SK-N-MC (cell line): ENCODE measurements around the gene WDR64.

Experiments
- DNase-seq: peaks from one replicate; pipeline ENCODE4 v3.0.0-alpha.2; 2011; ENCODE audit warnings: low read depth, low spot score
- H3K27ac ChIP-seq: fragments of 200-600 bp; sonication (generic); 2 replicates; pipeline ENCODE4 v1.5.1; 2016; ENCODE audit warnings: mixed run types
- H3K36me3 ChIP-seq: fragments of 200-600 bp; sonication (generic); 2 replicates; pipeline ENCODE4 v1.6.1; 2017; ENCODE audit warnings: antibody characterized with exemption, low read length, mixed read lengths; ENCODE audit not compliant: insufficient read depth
- H3K4me3 ChIP-seq: fragments of 200-600 bp; sonication (generic); 2 replicates; pipeline ENCODE4 v1.5.1; 2016
- H3K9ac ChIP-seq: fragments of 200-600 bp; sonication (generic); 2 replicates; pipeline ENCODE4 v1.8.0; 2017; ENCODE audit warnings: mixed run types, mixed read lengths; ENCODE audit not compliant: insufficient read length
- H3K9me3 ChIP-seq: fragments of 200-600 bp; sonication (generic); 2 replicates; pipeline ENCODE4 v1.6.1; 2017; ENCODE audit warnings: low read depth, mild to moderate bottlenecking, antibody characterized with exemption, low read length, moderate library complexity, mixed read lengths
- EZH2 ChIP-seq: fragments of 200-600 bp; sonication (generic); IDR thresholded peaks from one replicate; pipeline ENCODE4 v1.6.1; 2017; ENCODE audit warnings: antibody characterized with exemption
- FOXP2 ChIP-seq: optimal IDR thresholded peaks from 2 replicates; pipeline ENCODE3; 2011; ENCODE audit warnings: mild to moderate bottlenecking, moderate library complexity; ENCODE audit not compliant: insufficient read depth; ENCODE audit errors: extremely low read length, control extremely low read depth
- POLR2AphosphoS5 ChIP-seq: IDR thresholded peaks from 2 replicates; pipeline ENCODE4 v1.6.1; 2012; ENCODE audit warnings: mild to moderate bottlenecking, low read depth, low read length, borderline replicate concordance

WDR64 gene

GRCh38 chr1:241641773-241642592 is 10.1 kb upstream of the WDR64 start:
- H3K27ac ChIP-seq, result no peak overlapping the region
- no peak overlapping the region for H3K4me3 ChIP-seq
- TF ChIP-seq POLR2AphosphoS5 (no peak), EZH2 (no peak), FOXP2 (no peak)
- DNase-seq, result no peak
- no peak overlapping the region for H3K9ac ChIP-seq
- no peaks in the 10 kb centered on the region for H3K9me3 ChIP-seq
- peaks cover 4% of the 10 kb centered on the region for H3K36me3 ChIP-seq

GRCh38 chr1:241642593-241642944 is 9.5 kb upstream of the WDR64 start:
- DNase-seq, result no peak
- H3K36me3 ChIP-seq, result no peaks in the 10 kb centered on the region
- no peaks in the 10 kb centered on the region for H3K9me3 ChIP-seq
- H3K4me3 ChIP-seq, result no peak overlapping the region
- no peak overlapping the region for H3K9ac ChIP-seq
- no peak overlapping the region for H3K27ac ChIP-seq
- no peak for TF ChIP-seq FOXP2

GRCh38 chr1:241644259-241644658 is 7.8 kb upstream of the WDR64 start:
- no peak for TF ChIP-seq POLR2AphosphoS5
- TF ChIP-seq FOXP2, result no peak
- H3K4me3 ChIP-seq, result no peak overlapping the region
- H3K36me3 ChIP-seq, result no peaks in the 10 kb centered on the region
- no peak for DNase-seq
- H3K27ac ChIP-seq, result no peak overlapping the region
- no peak overlapping the region for H3K9ac ChIP-seq
- H3K9me3 ChIP-seq, result no peaks in the 10 kb centered on the region

GRCh38 chr1:241645199-241645598 is 6.9 kb upstream of the WDR64 start:
- no peak for DNase-seq
- TF ChIP-seq FOXP2 (no peak), EZH2 (no peak), POLR2AphosphoS5 (no peak)
- Histone ChIP-seq H3K9ac (no peak overlapping the region), H3K4me3 (no peak overlapping the region), H3K27ac (no peak overlapping the region), H3K36me3 (no peaks in the 10 kb centered on the region), H3K9me3 (no peaks in the 10 kb centered on the region)

GRCh38 chr1:241646201-241646600 is 5.9 kb upstream of the WDR64 start:
- Histone ChIP-seq H3K9ac (no peak overlapping the region), H3K36me3 (no peaks in the 10 kb centered on the region), H3K4me3 (no peak overlapping the region), H3K27ac (no peak overlapping the region), H3K9me3 (no peaks in the 10 kb centered on the region)
- no peak for DNase-seq
- no peak for TF ChIP-seq POLR2AphosphoS5
- no peak for TF ChIP-seq FOXP2

GRCh38 chr1:241647658-241648057 is 4.4 kb upstream of the WDR64 start:
- Histone ChIP-seq H3K4me3 (no peak overlapping the region), H3K9me3 (no peaks in the 10 kb centered on the region), H3K9ac (no peak overlapping the region), H3K27ac (no peak overlapping the region), H3K36me3 (no peaks in the 10 kb centered on the region)
- TF ChIP-seq EZH2 (no peak), POLR2AphosphoS5 (no peak), FOXP2 (no peak)
- DNase-seq, result no peak

- no peak for DNase-seq
- Histone ChIP-seq H3K27ac (no peak overlapping the region), H3K36me3 (no peaks in the 10 kb centered on the region), H3K4me3 (no peak overlapping the region), H3K9ac (no peak overlapping the region), H3K9me3 (no peaks in the 10 kb centered on the region)
- TF ChIP-seq POLR2AphosphoS5 (no peak), FOXP2 (no peak), EZH2 (no peak)
Measured at GRCh38 chr1:241648159-241648558, 3.9 kb upstream of the WDR64 start.

GRCh38 chr1:241654019-241654418 is 1.9 kb downstream of the WDR64 start:
- no peak for TF ChIP-seq POLR2AphosphoS5
- TF ChIP-seq FOXP2, result no peak
- no peak for TF ChIP-seq EZH2
- H3K9ac ChIP-seq, result no peak overlapping the region
- no peak for DNase-seq
- H3K27ac ChIP-seq, result no peak overlapping the region
- H3K4me3 ChIP-seq, result no peak overlapping the region
- H3K9me3 ChIP-seq, result no peaks in the 10 kb centered on the region
- H3K36me3 ChIP-seq, result no peaks in the 10 kb centered on the region

GRCh38 chr1:241654641-241655040 is 2.6 kb downstream of the WDR64 start:
- no peaks in the 10 kb centered on the region for H3K36me3 ChIP-seq
- H3K27ac ChIP-seq, result no peak overlapping the region
- TF ChIP-seq POLR2AphosphoS5, result no peak
- no peak for TF ChIP-seq EZH2
- no peak for TF ChIP-seq FOXP2
- H3K4me3 ChIP-seq, result no peak overlapping the region
- no peaks in the 10 kb centered on the region for H3K9me3 ChIP-seq
- no peak overlapping the region for H3K9ac ChIP-seq
- DNase-seq, result no peak
